HEK293T (cell line): ENCODE data around the gene RAB12.

Experiments used
- ARNT ChIP-seq: fragments of 450-650 bp; IDR thresholded peaks from 2 replicates; pipeline ENCODE4 v1.6.1; 2017; ENCODE audit warnings: mild to moderate bottlenecking
- BHLHE40 ChIP-seq: fragments of 450-650 bp; IDR thresholded peaks from 2 replicates; pipeline ENCODE4 v1.6.1; 2016; ENCODE audit warnings: mild to moderate bottlenecking, moderate library complexity, borderline replicate concordance
- ELF4 ChIP-seq: fragments of 450-650 bp; IDR thresholded peaks from 2 replicates; pipeline ENCODE4 v1.6.1; 2017; ENCODE audit warnings: antibody characterized with exemption
- FOXA1 ChIP-seq: fragments of 450-650 bp; IDR thresholded peaks from 2 replicates; pipeline ENCODE4 v1.6.1; 2016; ENCODE audit warnings: mild to moderate bottlenecking
- FOXK2 ChIP-seq: fragments of 450-650 bp; IDR thresholded peaks from 2 replicates; pipeline ENCODE4 v1.6.1; 2016; ENCODE audit warnings: mild to moderate bottlenecking
- FOXM1 ChIP-seq: fragments of 450-650 bp; IDR thresholded peaks from 2 replicates; pipeline ENCODE4 v1.6.1; 2017; ENCODE audit warnings: mild to moderate bottlenecking, borderline replicate concordance
- HDGF ChIP-seq: fragments of 450-650 bp; IDR thresholded peaks from 2 replicates; pipeline ENCODE4 v1.6.1; 2017; ENCODE audit warnings: antibody characterized with exemption, borderline replicate concordance
- L3MBTL2 ChIP-seq: fragments of 450-650 bp; conservative IDR thresholded peaks from 2 replicates; pipeline ENCODE4 v1.6.1; 2016; ENCODE audit warnings: mild to moderate bottlenecking
- LEF1 ChIP-seq: fragments of 450-650 bp; IDR thresholded peaks from 2 replicates; pipeline ENCODE4 v1.6.1; 2017; ENCODE audit warnings: mild to moderate bottlenecking, borderline replicate concordance
- NFRKB ChIP-seq: fragments of 450-650 bp; IDR thresholded peaks from 2 replicates; pipeline ENCODE4 v1.6.1; 2016; ENCODE audit warnings: mild to moderate bottlenecking, moderate library complexity
- SP1 ChIP-seq: fragments of 450-650 bp; IDR thresholded peaks from 2 replicates; pipeline ENCODE4 v1.6.1; 2017
- TARDBP ChIP-seq: fragments of 450-650 bp; IDR thresholded peaks from 2 replicates; pipeline ENCODE4 v1.6.1; 2016
- ZNF384 ChIP-seq: fragments of 450-650 bp; IDR thresholded peaks from 2 replicates; pipeline ENCODE4 v1.6.1; 2016
- TF ChIP-seq, protein P1 (sequence below): fragments of 450-650 bp; IDR thresholded peaks from 2 replicates; pipeline ENCODE4 v1.6.1; 2016

DNA sequence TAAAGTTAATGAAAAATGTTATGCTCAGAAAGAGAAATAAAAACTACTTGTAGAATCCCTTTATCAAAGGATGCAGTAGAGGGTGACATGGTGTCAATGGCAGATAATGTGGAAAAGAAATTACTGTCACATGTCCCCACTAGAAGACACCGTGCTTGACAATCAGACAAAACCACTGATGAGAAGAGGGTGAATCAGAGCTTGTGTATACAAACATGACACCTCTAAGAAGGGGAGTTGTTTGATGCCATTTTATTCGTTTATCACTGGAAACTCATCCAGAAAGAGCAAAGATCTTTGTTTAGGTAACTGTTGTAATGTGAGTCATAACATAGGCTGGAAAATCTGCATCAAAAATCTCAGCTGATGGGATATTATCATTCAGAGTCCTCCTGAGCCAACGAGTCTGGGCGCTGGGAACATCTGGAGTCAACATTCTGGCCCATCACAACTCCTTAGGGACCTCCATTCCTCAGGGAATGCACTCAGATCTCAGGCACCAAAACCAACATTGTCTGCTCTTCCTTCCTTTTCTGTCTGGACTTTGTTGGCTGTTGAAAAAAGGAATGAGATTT is 49.5 kb upstream of the RAB12 start:
- TF ChIP-seq FOXK2: no peak
- no peak for TF ChIP-seq HDGF
- TF ChIP-seq SP1: no peak
- TF ChIP-seq, protein P1, sequence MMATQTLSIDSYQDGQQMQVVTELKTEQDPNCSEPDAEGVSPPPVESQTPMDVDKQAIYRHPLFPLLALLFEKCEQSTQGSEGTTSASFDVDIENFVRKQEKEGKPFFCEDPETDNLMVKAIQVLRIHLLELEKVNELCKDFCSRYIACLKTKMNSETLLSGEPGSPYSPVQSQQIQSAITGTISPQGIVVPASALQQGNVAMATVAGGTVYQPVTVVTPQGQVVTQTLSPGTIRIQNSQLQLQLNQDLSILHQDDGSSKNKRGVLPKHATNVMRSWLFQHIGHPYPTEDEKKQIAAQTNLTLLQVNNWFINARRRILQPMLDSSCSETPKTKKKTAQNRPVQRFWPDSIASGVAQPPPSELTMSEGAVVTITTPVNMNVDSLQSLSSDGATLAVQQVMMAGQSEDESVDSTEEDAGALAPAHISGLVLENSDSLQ: no peak
- TF ChIP-seq LEF1: no peak
- TF ChIP-seq TARDBP: no peak
- no peak for TF ChIP-seq ELF4
- TF ChIP-seq FOXA1: no peak
- TF ChIP-seq ARNT: no peak
- no peak for TF ChIP-seq BHLHE40
- TF ChIP-seq L3MBTL2: no peak
- TF ChIP-seq FOXM1: no peak
- TF ChIP-seq ZNF384: no peak
- no peak for TF ChIP-seq NFRKB
